Measurements from ENCODE around the gene ACOXL.
"Not testable (repeated sequence)": the region's sequence is repeated elsewhere in the genome, so short reads cannot be mapped to it uniquely, and the experiment has no call there.

ACOXL gene

DNA sequence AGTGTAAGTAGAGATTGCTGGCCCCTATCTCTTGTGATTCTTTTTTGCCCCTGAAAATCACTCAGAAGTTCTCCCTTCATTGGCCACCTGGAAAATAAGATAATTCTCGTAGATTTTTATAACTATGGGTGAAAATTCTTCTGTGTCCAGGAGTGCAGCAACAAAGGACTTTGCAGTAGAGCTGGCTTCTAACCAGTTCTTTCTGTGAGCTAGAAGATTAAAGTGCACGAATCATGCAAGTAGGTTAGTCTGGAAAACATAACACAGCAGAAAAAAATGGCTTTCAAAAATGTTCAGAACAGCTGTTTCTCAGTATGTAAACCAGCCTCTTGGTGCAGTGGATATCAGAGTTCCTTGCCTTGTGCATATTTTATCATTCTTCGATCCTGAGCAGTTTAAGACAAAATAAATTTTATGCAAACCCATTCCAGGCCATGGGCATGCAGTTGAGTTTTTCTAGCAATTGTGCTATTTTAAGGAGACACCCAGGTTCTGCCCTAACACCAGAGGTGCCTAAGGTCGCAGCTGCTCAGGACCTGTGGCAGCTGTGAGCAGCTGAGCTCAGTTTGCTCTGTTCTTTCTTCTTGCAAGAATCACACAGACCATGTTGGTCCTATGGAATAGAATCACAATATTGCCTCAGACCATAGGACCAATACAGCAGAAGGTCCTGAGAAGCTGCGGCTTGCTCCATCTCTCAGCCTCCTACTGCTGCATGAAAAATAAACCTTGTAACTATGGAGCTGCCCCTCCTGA is 307.4 kb downstream of the ACOXL start:
- DNase-seq (ENCODE audit: low read depth in 2 of 2): no peak

- DNase-seq (ENCODE audit: low read depth in 2 of 2): no peak
Observed at GRCh38 chr2:111041398-111042202, 309.2 kb downstream of the ACOXL start.

DNA sequence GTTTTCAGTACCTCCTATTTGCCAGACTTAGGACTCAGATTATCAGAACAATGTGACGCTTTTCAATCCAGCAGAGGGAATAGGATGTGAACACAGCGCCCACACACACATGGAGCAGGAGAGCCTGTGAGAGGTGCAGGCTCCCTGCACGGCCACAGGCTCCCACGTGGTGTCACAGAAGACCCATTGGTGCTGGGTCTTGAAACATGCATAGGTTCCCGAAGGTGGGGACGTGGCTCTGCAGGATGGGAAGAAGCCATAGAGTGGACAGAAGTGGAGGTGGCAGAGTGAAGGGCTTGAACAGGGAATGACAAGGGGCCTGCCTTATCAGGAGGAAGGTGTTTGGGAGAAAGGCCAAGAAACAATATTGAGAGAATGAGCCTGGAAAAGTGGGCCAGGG is 309.9 kb downstream of the ACOXL start:
- DNase-seq (ENCODE audit: low read depth in 2 of 2): no peak

GRCh38 chr2:111042772-111043771 is 310.7 kb downstream of the ACOXL start:
- DNase-seq (ENCODE audit: low read depth in 2 of 2): peak in 1 of 2 donors; percentile 17

DNA sequence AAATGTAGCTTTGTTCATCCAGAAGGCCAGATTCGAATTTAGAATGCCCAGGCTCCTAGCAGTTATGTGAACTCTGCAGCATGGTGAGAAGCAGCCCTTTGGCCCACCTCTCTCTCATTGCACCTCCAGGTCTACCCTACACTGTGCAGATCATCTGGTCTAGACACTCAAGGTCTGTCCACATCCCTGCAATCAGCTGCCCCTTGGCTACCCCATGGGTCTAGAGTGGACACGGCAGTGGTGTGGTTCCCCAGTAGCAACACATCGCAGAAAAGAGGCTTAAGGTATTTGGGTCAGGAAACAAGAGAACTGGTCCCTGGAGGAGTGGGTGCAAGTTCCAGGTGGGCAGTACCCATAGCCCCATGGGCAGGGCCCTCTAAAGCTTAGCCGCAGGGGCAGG is 311.7 kb downstream of the ACOXL start:
- DNase-seq (ENCODE audit: low read depth in 2 of 2): no peak

- not testable (repeated sequence) for DNase-seq (ENCODE audit: low read depth in 2 of 2)
Observed at GRCh38 chr2:111045236-111045635, 312.9 kb downstream of the ACOXL start.

DNA sequence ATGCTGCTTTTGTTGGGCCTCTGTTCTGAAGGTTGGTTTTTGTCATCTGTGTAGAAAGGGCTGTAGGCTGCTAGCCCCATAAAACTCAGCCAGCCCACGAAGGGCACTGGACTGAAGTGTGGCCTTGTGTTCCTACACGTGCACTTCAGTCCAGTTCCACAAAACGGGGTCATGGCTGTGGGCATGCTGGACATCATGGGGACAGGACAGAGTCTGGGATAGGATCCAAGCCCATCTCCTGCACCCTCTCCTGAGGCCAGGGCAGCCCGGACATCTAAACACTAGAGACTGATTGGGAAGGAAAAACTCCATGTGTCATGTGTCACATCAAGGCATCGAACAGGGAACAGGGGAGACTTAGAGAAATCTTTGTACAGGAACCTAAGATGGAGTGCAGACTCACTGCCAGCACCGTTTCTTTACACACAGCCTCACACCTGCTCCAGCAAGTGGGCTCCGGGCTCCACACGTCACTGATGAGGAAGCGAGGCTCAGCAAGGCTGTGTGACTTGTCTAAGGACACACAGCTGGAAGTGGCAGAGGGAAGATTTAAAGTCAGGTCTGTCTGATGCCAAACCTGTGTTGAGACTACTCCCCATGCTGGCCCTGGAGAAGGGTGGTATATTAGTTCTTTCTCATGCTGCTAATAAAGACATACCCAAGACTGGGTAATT is 313.5 kb downstream of the ACOXL start:
- no peak for DNase-seq (ENCODE audit: low read depth in 2 of 2)

DNA sequence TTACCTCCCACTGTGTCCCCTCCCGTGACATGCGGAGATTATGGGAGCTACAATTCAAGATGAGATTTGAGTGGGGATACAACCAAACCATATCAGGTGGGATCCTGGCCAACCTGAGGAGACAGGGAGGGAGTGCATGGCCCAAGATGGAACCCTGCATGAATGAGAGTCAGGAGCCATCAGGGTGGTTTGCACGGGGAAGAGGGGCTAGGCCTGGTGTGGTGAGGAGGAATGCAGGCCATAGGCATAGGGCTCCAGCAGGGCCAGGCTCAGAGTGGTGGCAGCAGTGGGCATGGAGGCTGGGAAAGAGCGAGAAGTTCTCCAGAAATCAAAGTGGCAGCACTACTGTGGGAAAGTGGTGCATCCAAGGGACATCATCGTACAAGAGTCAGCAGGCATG is 314.3 kb downstream of the ACOXL start:
- no peak for DNase-seq (ENCODE audit: low read depth in 2 of 2)

DNA sequence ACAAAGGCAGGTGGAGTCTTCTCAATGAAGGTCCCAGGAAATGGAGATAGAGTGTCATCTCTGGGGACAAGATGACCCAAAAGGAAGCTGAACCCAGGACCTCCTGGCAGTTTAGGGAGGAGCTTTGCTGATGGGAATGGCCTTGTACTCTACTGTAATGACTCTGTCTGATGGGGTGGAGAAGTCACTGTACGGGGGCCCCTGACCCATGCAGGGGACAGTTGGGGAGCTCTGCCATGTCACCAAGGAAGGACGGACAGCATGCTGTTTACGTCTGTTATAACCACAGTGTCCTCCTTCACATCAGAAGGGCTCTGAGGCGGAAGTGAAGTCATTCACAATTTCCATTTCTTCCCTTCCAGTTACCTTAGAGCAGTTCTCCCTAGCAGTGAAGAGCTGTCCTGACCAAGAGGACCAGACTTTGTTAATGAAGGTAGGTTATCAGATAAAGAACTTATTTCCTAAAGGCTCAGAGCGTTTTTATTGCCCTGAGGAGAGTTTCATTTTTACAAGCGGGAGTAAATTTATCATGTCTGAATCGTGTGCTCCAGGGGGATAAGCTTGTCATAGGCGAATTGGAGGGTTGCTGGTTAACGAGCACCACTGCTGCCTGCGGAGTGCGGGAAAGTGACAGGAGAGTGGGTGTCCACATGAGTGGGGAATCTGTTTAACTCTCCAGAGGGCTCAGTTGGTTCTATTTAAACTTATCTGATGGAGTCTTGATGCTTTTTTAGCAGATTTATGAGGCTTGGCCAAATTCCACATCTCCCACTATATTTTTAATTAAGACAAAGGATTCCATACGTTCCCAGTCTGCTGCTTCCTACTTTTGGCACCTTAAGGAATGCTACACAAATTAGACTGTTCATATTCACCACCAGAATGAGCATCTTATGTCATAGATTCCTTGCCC is 316.7 kb downstream of the ACOXL start:
- no peak for DNase-seq (ENCODE audit: low read depth in 2 of 2)

- DNase-seq (ENCODE audit: low read depth in 2 of 2): no peak
Observed at GRCh38 chr2:111049792-111050640, 317.6 kb downstream of the ACOXL start.

GRCh38 chr2:111050701-111051376 is 318.5 kb downstream of the ACOXL start:
- DNase-seq (ENCODE audit: low read depth in 2 of 2): no peak

- DNase-seq (ENCODE audit: low read depth in 2 of 2): no peak
Observed at GRCh38 chr2:111052621-111053020, 320.2 kb downstream of the ACOXL start.

- DNase-seq (ENCODE audit: low read depth in 2 of 2): no peak
Observed at GRCh38 chr2:111053266-111053665, 320.9 kb downstream of the ACOXL start.

- DNase-seq (ENCODE audit: low read depth in 2 of 2): no peak
Observed at GRCh38 chr2:111053825-111054515, 321.6 kb downstream of the ACOXL start.

DNA sequence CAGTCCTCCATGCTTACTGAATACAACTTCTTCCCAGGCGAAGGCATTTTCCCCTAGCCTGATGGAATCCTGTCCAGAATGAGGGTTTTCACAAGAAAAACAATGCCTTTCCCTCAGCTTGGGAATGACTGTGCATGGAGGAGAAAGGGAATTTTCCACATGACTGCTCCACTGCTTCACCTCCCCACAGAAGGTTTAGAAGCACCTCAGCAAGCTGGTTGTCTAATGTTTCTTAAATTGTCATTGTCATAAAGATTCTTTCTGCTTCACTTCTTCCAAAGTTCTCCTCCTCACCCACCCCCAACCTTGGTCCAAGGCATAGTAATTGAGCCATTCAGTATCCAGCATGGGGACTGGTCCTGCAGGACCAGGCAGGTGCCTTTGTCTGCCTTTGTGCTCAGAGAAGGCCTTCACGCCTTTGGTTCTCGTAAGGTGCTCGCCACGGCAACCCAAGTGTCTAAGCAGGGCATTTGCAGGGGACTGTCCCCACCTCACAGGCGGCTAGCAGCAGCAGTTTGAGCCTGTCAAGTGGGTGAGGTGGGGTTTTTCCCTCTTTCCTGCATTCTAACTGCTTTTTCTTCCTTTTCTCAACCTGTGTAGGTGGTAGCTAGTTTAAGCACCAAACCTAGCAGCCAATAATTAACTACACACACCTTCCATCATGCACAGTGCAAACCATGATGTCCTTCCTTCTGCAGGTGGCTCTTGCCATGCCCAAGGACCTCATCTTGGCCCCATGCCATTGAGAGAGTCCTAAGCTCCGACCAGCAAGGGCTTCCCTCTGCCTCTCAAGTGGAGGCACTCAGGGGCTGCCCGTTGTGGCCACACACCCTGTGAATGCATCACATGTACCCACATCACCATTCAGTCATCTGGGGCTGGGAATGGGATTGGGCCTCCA is 322.7 kb downstream of the ACOXL start:
- DNase-seq (ENCODE audit: low read depth in 2 of 2): peak; percentile 44 to 50

GRCh38 chr2:111055735-111056134 is 323.4 kb downstream of the ACOXL start:
- DNase-seq (ENCODE audit: low read depth in 2 of 2): no peak

DNA sequence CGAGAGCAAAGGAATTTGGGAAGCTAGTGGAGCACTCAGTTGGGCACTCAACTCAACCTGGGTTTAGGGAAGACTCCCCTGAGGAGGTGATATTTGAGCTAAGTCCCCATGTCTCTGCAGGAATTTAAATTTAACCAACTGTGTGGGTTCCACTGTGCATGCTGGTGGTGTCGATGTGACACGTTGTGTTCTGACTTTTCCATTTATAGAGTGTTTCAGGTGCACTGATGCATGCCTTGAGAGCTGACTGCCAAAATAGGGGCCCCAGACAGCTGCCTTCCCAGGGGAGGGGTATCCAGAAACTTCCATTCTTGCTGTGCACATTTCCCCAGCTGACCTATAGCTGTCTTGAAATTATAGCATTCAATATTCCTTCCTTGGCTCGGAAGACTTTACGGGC is 324.7 kb downstream of the ACOXL start:
- DNase-seq (ENCODE audit: low read depth in 2 of 2): no peak

Data from stimulated activated CD4-positive, alpha-beta T cell treated with anti-CD3 and anti-CD28 coated beads, Interleukin-4, amount 100 ng/mL, for 48 hours (primary cell).